ENCODE data around the gene CPA1.

The CPA1 gene

DNA sequence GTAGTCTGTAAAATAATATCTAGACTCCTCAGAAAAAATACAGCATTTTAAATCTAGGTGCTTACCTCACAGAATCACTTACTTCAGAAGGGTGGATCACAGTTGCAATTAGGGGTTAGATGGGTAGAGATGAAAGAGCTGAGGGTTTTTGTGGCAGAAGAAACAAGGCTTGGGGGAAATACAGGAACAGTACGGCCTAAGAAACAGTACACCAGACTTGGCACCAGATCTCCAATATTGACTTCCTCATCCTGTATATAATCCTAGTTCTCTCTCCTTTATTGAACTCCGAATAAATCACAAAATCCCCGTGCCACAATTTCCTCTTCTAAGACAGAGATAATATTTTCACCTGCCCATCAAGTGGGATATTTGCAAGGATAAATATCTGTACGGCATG is 46.3 kb downstream of the CPA1 start:
- DNase-seq (ENCODE audit: low spot score), result no peak

GRCh38 chr7:130429019-130429418 is 48.7 kb downstream of the CPA1 start:
- DNase-seq (ENCODE audit: low spot score), result no peak

DNA sequence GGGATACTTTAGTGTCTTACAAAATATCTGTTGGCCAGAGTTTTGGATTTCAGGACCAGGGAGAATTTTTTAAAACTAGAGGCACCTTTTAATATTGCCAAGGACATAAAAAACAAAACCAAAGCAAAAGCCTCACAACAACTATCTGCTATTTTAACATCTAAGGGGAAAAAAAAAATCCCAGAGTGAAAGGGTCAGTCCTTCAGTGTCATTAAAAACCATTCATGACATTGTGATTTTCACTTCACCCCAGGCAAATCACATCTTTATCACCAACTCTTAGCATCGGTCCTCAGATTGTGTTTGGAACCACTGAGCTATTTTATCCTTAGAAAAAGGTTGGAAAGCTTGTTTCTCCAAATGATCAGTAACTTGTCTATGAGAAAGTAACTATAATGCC is 49.8 kb downstream of the CPA1 start:
- no peak for DNase-seq (ENCODE audit: low spot score)

GRCh38 chr7:130430841-130431666 is 50.8 kb downstream of the CPA1 start:
- DNase-seq (ENCODE audit: low spot score), result peak; percentile 61

DNA sequence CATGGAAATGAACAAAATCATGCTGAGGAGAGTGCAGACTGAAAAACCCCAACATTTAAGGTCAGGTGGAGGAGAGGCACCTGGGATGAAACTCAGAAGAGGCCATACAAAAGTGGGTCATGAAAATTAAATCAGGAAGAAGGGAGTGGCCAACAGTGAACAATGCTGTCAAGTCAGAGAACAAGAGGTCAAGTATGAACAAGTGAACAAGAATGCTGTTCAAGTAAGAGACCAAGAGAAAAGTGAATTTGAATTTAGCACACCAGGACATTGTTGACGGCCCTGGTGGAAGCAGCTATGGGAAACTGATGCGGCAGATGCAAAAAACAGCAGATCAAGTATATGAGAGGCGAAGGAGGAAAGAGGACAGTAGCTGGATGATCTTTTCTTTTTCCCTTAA is 52.6 kb downstream of the CPA1 start:
- peak; percentile 22 for DNase-seq (ENCODE audit: low spot score)

DNA sequence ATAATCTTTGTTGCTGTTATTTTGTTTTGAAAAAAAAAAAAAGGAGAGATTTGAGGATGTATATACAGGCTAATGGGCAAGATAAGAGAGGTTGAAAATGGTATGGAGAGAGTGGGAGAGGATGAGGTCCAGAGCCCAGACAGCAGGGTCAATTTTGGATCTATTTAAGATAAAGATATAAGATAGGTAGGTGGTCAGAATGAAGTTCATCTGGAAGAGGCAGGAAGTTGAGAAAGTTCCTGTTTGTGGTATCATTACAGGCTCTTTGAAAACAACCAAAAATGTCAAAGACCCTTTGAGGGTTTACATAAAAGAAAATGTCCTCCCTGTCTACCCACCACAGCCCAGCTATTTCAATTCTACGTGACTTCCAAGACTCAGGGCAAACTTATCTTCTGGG is 53.0 kb downstream of the CPA1 start:
- DNase-seq (ENCODE audit: low spot score), result no peak

- DNase-seq (ENCODE audit: low spot score), result no peak
Measured at GRCh38 chr7:130435311-130435854, 55.1 kb downstream of the CPA1 start.

DNA sequence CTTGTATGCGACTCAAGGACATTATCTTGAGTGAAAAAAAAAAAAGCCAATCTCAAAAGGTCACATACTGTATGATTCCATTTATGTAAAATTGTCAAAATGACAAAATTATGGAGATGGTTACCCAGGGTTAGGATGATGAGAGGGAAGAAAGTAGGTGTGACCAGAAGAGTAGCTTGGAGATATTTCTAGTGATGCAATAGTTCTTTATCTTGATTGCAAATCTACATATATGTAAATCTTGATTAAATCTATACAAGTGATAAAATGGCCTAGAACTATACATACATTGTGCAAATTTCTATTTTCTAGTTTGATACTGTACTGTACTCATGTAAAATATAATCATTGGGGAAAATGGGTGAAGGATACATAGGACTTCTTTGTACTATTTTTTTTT is 56.0 kb downstream of the CPA1 start:
- no peak for DNase-seq (ENCODE audit: low spot score)
